ENCODE data around the gene FMO2. TPM values are rescaled to one million over a fixed set of nuclear protein-coding genes. Genes with fewer than 3 reads are reported as not detected.

The FMO2 gene
- total RNA-seq, 2 donors from 2014 or later = 1.1 to 1.3 TPM

GRCh38 chr1:171212607-171213351 is 27.7 kb downstream of the FMO2 start:
- Histone ChIP-seq H3K27me3 (no peaks in the 10 kb centered on the region), H3K4me1 (no peaks in the 10 kb centered on the region), H3K36me3 (no peaks in the 10 kb centered on the region), H3K9ac (ENCODE audit: low read depth in 2 of 2, low read length in 2 of 2) (no peak overlapping the region), H3K27ac (no peak overlapping the region), H3K9me3 (no peaks in the 10 kb centered on the region), H3K4me3 (no peak overlapping the region)
- intact Hi-C loops (cut with DNase I) = no loop called here
- DNase-seq = no peak
- no peak for TF ChIP-seq CTCF (IDR thresholded peaks at IDR 0.05)

- intact Hi-C loops (cut with DNase I) = no loop called here
- H3K9ac ChIP-seq (ENCODE audit: low read depth in 2 of 2, low read length in 2 of 2) = no peak overlapping the region
- H3K27me3 ChIP-seq = no peaks in the 10 kb centered on the region
- H3K36me3 ChIP-seq = no peaks in the 10 kb centered on the region
- no peaks in the 10 kb centered on the region for H3K4me1 ChIP-seq
- H3K9me3 ChIP-seq = no peaks in the 10 kb centered on the region
- H3K27ac ChIP-seq = no peak overlapping the region
- no peak overlapping the region for H3K4me3 ChIP-seq
- DNase-seq = no peak
- TF ChIP-seq CTCF (IDR thresholded peaks at IDR 0.05) = no peak
These were observed 28.7 kb downstream of the FMO2 start for GRCh38 chr1:171213559-171214454.

- H3K9ac ChIP-seq (ENCODE audit: low read depth in 2 of 2, low read length in 2 of 2) = no peak overlapping the region
- H3K27ac ChIP-seq = no peak overlapping the region
- H3K4me3 ChIP-seq = no peak overlapping the region
- H3K9me3 ChIP-seq = no peaks in the 10 kb centered on the region
- H3K27me3 ChIP-seq = no peaks in the 10 kb centered on the region
- intact Hi-C loops (cut with DNase I) = no loop called here
- DNase-seq = no peak
- TF ChIP-seq CTCF (IDR thresholded peaks at IDR 0.05) = no peak
- H3K36me3 ChIP-seq = no peaks in the 10 kb centered on the region
- no peaks in the 10 kb centered on the region for H3K4me1 ChIP-seq
These were observed 32.8 kb downstream of the FMO2 start for GRCh38 chr1:171217658-171218443.

GRCh38 chr1:171218661-171219060 is 33.6 kb downstream of the FMO2 start:
- Histone ChIP-seq H3K27me3 (no peaks in the 10 kb centered on the region), H3K36me3 (no peaks in the 10 kb centered on the region), H3K4me3 (no peak overlapping the region), H3K9ac (ENCODE audit: low read depth in 2 of 2, low read length in 2 of 2) (no peak overlapping the region), H3K9me3 (no peaks in the 10 kb centered on the region), H3K27ac (no peak overlapping the region), H3K4me1 (no peaks in the 10 kb centered on the region)
- intact Hi-C loops (cut with DNase I) = no loop called here
- no peak for TF ChIP-seq CTCF (IDR thresholded peaks at IDR 0.05)
- DNase-seq = no peak

- intact Hi-C loops (cut with DNase I) = no loop called here
- TF ChIP-seq CTCF (IDR thresholded peaks at IDR 0.05) = no peak
- no peaks in the 10 kb centered on the region for H3K27me3 ChIP-seq
- H3K9me3 ChIP-seq = no peaks in the 10 kb centered on the region
- no peaks in the 10 kb centered on the region for H3K4me1 ChIP-seq
- DNase-seq = no peak
- H3K36me3 ChIP-seq = no peaks in the 10 kb centered on the region
- H3K4me3 ChIP-seq = no peak overlapping the region
- no peak overlapping the region for H3K9ac ChIP-seq (ENCODE audit: low read depth in 2 of 2, low read length in 2 of 2)
- H3K27ac ChIP-seq = no peak overlapping the region
These were observed 34.4 kb downstream of the FMO2 start for GRCh38 chr1:171219346-171220080.

Data from colonic mucosa (tissue), 4 donors.